MM.1S (cell line): ENCODE data around the gene ARPC2.

Source experiments
- EZH2 ChIP-seq: fragments of 300-600 bp; sonication (generic); optimal IDR thresholded peaks from 2 replicates; pipeline ENCODE3; 2017; ENCODE audit warnings: low read depth, mild to moderate bottlenecking, antibody characterized with exemption, low read length, mixed read lengths
- TF ChIP-seq, protein P1 (sequence below): fragments of 300-600 bp; sonication (generic); IDR thresholded peaks from 2 replicates; pipeline ENCODE4 v1.5.1; 2016; ENCODE audit warnings: antibody characterized with exemption, low read length, mixed read lengths

DNA sequence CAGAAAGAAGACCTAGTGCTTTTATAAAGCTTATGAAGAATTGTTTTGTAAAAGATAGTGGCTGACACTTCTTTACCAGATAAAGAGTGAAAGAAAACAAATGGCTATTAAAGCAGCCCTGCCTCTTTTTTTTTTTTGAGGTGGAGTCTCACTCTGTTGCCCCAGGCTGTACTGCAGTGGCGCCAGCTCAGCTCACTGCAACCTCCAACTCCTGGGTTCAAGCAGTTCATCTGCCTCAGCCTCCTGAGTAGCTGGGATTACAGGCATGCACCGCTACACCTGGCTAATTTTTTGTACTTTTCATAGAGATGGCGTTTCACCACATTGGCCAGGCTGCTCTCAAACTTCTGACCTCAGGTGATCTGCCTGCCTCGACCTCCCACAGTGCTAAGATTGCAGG, 12.9 kb downstream of the ARPC2 start:
- TF ChIP-seq, protein P1, sequence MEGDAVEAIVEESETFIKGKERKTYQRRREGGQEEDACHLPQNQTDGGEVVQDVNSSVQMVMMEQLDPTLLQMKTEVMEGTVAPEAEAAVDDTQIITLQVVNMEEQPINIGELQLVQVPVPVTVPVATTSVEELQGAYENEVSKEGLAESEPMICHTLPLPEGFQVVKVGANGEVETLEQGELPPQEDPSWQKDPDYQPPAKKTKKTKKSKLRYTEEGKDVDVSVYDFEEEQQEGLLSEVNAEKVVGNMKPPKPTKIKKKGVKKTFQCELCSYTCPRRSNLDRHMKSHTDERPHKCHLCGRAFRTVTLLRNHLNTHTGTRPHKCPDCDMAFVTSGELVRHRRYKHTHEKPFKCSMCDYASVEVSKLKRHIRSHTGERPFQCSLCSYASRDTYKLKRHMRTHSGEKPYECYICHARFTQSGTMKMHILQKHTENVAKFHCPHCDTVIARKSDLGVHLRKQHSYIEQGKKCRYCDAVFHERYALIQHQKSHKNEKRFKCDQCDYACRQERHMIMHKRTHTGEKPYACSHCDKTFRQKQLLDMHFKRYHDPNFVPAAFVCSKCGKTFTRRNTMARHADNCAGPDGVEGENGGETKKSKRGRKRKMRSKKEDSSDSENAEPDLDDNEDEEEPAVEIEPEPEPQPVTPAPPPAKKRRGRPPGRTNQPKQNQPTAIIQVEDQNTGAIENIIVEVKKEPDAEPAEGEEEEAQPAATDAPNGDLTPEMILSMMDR = no peak
- no peak for TF ChIP-seq EZH2
